ENCODE data around the gene DBF4. TPM values are rescaled to one million over a fixed set of nuclear protein-coding genes. Genes with fewer than 3 reads are reported as not detected.
"Not testable (repeated sequence)": the region's sequence is repeated elsewhere in the genome, so short reads cannot be mapped to it uniquely, and the experiment has no call there.

DBF4 gene
- total RNA-seq, 2 experiments from 2014 or later: 58.1 to 61.9 TPM

DNA sequence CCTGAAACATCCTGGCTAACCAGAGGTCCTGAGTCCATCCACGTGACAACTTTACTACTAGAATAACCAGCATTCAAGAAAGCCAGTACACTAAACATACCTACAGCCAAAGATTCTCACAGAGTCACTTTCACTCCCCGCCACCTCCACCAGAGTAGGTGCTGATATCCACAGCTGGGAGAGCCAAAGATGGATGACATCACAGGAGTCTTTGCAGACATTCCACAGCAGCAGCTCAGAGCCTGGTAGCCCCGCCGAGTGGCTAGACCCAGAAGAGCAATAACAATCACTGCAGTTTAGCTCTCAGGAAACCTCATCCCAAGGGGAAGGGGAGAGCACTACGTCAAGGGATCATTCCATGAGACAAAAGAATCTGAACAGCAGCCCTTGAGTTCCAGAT lies 44.3 kb downstream of the DBF4 start:
- ChIA-PET POLR2A (interaction anchor here (0.8 kb wide), 1 partner anchor 13 kb away, joined by 3 read pairs; the partner anchor contains the start of gene ADAM22), CTCF (interaction anchor here (1.2 kb wide), 1 partner anchor 13 kb away, joined by 5 read pairs; the partner anchor contains the start of gene ADAM22)
- no peaks in the 10 kb centered on the region for H3K4me1 ChIP-seq (ENCODE audit: insufficient read depth, low read length)
- DNase-seq (no peak), ATAC-seq (ENCODE audit: poor library complexity) (no peak)
- Mint-ChIP-seq H3K27me3 (peaks cover 19% of the 10 kb centered on the region), H3K9me3 (no peaks in the 10 kb centered on the region), H3K4me1 (ENCODE audit: low read depth) (no peaks in the 10 kb centered on the region), H3K4me3 (no peak overlapping the region), H3K36me3 (ENCODE audit: low read depth) (no peaks in the 10 kb centered on the region), H3K27ac (no peak overlapping the region)
- intact Hi-C loops (cut with DNase I, micrococcal nuclease): no loop called here
- H3K36me3 ChIP-seq (ENCODE audit: insufficient read depth, low read length): no peaks in the 10 kb centered on the region
- no peak overlapping the region for H3K4me3 ChIP-seq (ENCODE audit: low read length)
- H3K27ac ChIP-seq (ENCODE audit: low read depth in 1 of 2, low read length in 2 of 2): no peak overlapping the region
- no peaks in the 10 kb centered on the region for H3K9me3 ChIP-seq (ENCODE audit: control insufficient read depth in 1 of 2, insufficient read depth in 1 of 2, low read length in 2 of 2)
- TF ChIP-seq, protein P1, sequence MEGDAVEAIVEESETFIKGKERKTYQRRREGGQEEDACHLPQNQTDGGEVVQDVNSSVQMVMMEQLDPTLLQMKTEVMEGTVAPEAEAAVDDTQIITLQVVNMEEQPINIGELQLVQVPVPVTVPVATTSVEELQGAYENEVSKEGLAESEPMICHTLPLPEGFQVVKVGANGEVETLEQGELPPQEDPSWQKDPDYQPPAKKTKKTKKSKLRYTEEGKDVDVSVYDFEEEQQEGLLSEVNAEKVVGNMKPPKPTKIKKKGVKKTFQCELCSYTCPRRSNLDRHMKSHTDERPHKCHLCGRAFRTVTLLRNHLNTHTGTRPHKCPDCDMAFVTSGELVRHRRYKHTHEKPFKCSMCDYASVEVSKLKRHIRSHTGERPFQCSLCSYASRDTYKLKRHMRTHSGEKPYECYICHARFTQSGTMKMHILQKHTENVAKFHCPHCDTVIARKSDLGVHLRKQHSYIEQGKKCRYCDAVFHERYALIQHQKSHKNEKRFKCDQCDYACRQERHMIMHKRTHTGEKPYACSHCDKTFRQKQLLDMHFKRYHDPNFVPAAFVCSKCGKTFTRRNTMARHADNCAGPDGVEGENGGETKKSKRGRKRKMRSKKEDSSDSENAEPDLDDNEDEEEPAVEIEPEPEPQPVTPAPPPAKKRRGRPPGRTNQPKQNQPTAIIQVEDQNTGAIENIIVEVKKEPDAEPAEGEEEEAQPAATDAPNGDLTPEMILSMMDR (IDR thresholded peaks at IDR 0.05): no peak
- no peaks in the 10 kb centered on the region for H3K27me3 ChIP-seq (ENCODE audit: control insufficient read depth in 1 of 2, insufficient read depth in 2 of 2, low read length in 2 of 2)

DNA sequence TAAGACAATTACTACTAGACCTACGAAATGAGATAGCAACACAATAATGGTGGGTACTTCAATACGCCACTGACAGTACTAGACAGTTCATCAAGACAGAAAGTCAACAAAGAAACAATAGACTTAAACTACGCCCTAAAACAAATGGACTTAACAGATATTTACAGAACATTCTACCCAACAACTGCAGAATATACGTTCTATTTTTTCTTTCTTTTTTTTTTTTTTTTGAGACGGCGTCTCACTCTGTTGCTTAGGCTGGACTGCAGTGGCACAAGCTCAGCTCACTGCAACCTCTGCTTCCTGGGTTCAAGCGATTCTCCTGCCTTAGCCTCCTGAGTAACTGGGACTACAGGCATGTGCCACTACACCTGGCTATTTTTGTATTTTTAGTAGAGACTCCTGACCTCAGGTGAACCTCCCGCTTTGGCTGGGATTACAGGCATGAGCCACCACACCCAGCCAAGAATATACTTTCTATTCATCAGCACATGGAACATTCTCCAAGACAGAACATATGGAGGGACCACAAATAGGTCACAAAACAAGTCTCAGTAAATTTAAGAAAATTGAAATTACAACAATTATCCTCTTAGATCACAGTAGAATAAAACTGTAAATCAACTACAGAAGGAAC lies 46.6 kb downstream of the DBF4 start:
- H3K9me3 Mint-ChIP-seq; CTCF ChIA-PET; H3K36me3 ChIP-seq (ENCODE audit: insufficient read depth, low read length); H3K27me3 ChIP-seq (ENCODE audit: control insufficient read depth in 1 of 2, insufficient read depth in 2 of 2, low read length in 2 of 2); intact Hi-C loops (cut with DNase I, micrococcal nuclease); H3K4me1 Mint-ChIP-seq (ENCODE audit: low read depth); H3K4me3 ChIP-seq (ENCODE audit: low read length); H3K9me3 ChIP-seq (ENCODE audit: control insufficient read depth in 1 of 2, insufficient read depth in 1 of 2, low read length in 2 of 2); H3K4me3 Mint-ChIP-seq; POLR2A ChIA-PET; DNase-seq; ATAC-seq (ENCODE audit: poor library complexity); H3K27ac Mint-ChIP-seq; H3K36me3 Mint-ChIP-seq (ENCODE audit: low read depth); H3K4me1 ChIP-seq (ENCODE audit: insufficient read depth, low read length); H3K27ac ChIP-seq (ENCODE audit: low read depth in 1 of 2, low read length in 2 of 2): not testable (repeated sequence)
- peaks cover 15% of the 10 kb centered on the region for H3K27me3 Mint-ChIP-seq

DNA sequence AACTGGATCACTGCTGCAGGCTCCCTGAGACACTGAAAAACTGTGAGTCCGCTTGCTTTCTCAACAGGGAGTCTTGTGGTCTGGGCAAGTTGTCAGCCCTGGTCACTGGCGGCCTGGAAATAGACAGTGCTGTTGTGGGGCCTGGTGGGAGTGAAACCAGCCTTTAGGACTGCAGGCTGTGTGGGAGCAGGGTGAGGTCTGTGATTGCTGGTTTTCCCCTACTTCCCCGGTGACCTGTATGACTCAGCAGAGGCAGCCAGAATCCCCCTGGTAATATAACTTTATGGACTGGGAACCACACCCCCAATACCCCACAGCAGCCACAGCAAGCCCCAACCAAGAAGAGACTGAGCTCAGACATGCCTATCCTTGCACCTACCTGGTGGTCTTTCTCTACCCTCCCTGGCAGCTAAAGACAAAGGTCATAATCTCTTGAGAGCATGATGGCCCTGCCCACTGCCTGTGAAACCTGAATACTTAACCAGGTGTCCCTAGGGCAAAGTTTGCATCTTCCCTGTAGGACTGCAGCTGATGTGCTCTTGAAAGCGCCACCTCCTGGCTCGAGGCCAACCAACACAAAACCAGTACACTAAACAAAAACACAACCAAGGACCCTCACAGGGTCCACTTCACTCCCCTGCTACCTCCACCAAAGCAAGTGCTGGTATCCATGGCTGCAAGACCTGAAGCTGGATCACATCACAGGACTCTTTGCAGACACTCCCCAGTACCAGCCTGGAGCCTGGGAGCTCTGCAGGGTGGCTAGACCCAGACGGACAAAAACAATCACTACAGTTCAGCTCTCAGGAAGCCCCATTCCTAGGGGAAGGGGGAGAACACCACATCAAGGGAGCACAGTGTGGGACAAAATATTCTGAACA lies 50.5 kb downstream of the DBF4 start:
- ChIA-PET POLR2A (no interaction called here), CTCF (no interaction called here)
- no peak overlapping the region for H3K4me3 ChIP-seq (ENCODE audit: low read length)
- no peaks in the 10 kb centered on the region for H3K9me3 ChIP-seq (ENCODE audit: control insufficient read depth in 1 of 2, insufficient read depth in 1 of 2, low read length in 2 of 2)
- no peak for ATAC-seq (ENCODE audit: poor library complexity)
- H3K4me1 ChIP-seq (ENCODE audit: insufficient read depth, low read length): no peaks in the 10 kb centered on the region
- Mint-ChIP-seq H3K4me3 (no peak overlapping the region), H3K9me3 (no peaks in the 10 kb centered on the region), H3K27ac (no peak overlapping the region), H3K27me3 (peaks cover 7% of the 10 kb centered on the region), H3K36me3 (ENCODE audit: low read depth) (no peaks in the 10 kb centered on the region), H3K4me1 (ENCODE audit: low read depth) (no peaks in the 10 kb centered on the region)
- intact Hi-C loops (cut with DNase I, micrococcal nuclease): no loop called here
- no peak for DNase-seq
- no peaks in the 10 kb centered on the region for H3K36me3 ChIP-seq (ENCODE audit: insufficient read depth, low read length)
- TF ChIP-seq, protein P1 (IDR thresholded peaks at IDR 0.05): no peak
- no peak overlapping the region for H3K27ac ChIP-seq (ENCODE audit: low read depth in 1 of 2, low read length in 2 of 2)
- H3K27me3 ChIP-seq (ENCODE audit: control insufficient read depth in 1 of 2, insufficient read depth in 2 of 2, low read length in 2 of 2): no peaks in the 10 kb centered on the region
